GM12891 (cell line): ENCODE results near the gene DLGAP5.

ENCODE experiments used
- POLR2A ChIP-seq: IDR thresholded peaks from 2 replicates; pipeline ENCODE4 v1.6.1; 2011; ENCODE audit warnings: low read depth, low read length, control low read depth
- POLR2AphosphoS5 ChIP-seq: IDR thresholded peaks from 2 replicates; pipeline ENCODE4 v1.6.1; 2011; ENCODE audit warnings: low read depth, low read length, control low read depth
- POU2F2 ChIP-seq: IDR thresholded peaks from 2 replicates; pipeline ENCODE4 v1.6.1; 2011; ENCODE audit warnings: low read depth, mild to moderate bottlenecking, control low read depth, low read length, moderate library complexity
- SPI1 ChIP-seq: IDR thresholded peaks from 2 replicates; pipeline ENCODE4 v1.6.1; 2011; ENCODE audit warnings: low read depth, low read length, control low read depth
- TAF1 ChIP-seq: IDR thresholded peaks from 2 replicates; pipeline ENCODE4 v1.6.1; 2011; ENCODE audit warnings: low read depth, low read length, control low read depth

- no peak for TF ChIP-seq POLR2A
- no peak for TF ChIP-seq POLR2AphosphoS5
- no peak for TF ChIP-seq TAF1
- no peak for TF ChIP-seq SPI1
- TF ChIP-seq POU2F2 = no peak
These were observed 39.2 kb downstream of the DLGAP5 start for GRCh38 chr14:55152052-55152753.
